Uterus (tissue), 2 donors: Measurements from ENCODE around the gene USP26.

ENCODE experiments used
- POLR2A ChIP-seq, 2 donors: fragments of 450-650 bp; IDR thresholded peaks; one replicate each; pipeline ENCODE4 v1.6.1; 2016; ENCODE audit warnings: antibody characterized with exemption in 2 of 2, mild to moderate bottlenecking in 1 of 2, moderate library complexity in 1 of 2
- TF ChIP-seq, protein P1 (sequence below), 4 experiments: fragments of 200-600 bp in 2 of 4; fragments of 450-650 bp in 2 of 4; sonication (generic) in 2 of 4; IDR thresholded peaks; one replicate each; pipeline ENCODE4 v1.5.1; 2016 to 2019; ENCODE audit warnings: antibody characterized with exemption in 4 of 4, mild to moderate bottlenecking in 2 of 4, moderate library complexity in 1 of 4

DNA sequence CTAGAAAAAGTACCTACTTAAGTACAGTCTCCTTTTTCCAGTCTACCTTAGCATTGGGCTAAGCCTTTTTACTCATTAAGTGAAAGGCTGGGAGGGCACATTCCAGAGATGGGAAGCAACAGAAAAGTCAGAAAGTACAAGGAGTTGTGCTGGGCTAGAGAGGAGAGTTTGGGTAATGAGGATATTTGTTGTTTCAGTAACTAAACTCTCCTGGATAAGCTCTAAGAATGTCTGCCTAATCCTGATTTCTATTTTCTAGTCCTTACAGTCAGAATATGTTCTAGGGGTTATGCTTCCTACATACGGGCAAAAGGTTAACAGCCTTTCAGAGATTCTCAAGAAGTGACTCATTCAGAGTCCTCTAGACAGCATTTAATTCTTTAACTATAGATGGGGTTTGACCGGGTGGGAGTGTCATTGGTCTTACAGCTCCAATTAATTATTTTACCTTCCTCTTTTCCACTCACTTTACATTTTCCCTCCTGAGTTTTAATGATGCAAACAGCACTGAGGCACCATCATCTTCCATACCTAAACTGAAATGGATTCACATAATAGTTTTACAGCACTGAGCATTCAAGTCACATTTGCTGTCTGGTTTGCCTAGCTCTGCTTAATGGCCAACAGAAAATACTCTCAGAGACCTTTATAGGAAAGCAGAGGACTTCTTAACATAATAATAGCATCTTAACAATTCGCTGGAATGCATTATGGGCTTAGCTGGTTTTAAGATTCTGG, 42.9 kb downstream of the USP26 start:
- no peak for TF ChIP-seq POLR2A (IDR thresholded peaks at IDR 0.05)
- TF ChIP-seq, protein P1, sequence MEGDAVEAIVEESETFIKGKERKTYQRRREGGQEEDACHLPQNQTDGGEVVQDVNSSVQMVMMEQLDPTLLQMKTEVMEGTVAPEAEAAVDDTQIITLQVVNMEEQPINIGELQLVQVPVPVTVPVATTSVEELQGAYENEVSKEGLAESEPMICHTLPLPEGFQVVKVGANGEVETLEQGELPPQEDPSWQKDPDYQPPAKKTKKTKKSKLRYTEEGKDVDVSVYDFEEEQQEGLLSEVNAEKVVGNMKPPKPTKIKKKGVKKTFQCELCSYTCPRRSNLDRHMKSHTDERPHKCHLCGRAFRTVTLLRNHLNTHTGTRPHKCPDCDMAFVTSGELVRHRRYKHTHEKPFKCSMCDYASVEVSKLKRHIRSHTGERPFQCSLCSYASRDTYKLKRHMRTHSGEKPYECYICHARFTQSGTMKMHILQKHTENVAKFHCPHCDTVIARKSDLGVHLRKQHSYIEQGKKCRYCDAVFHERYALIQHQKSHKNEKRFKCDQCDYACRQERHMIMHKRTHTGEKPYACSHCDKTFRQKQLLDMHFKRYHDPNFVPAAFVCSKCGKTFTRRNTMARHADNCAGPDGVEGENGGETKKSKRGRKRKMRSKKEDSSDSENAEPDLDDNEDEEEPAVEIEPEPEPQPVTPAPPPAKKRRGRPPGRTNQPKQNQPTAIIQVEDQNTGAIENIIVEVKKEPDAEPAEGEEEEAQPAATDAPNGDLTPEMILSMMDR (IDR thresholded peaks at IDR 0.05), result no peak
